Right kidney (tissue), 1 donor: ENCODE data around the gene PKD1L1.
"Not testable (repeated sequence)": the region's sequence is repeated elsewhere in the genome, so short reads cannot be mapped to it uniquely, and the experiment has no call there.

Experiments
- DNase-seq: peaks from one replicate; pipeline ENCODE4 v3.0.0-alpha.2; 2016

Gene PKD1L1

DNA sequence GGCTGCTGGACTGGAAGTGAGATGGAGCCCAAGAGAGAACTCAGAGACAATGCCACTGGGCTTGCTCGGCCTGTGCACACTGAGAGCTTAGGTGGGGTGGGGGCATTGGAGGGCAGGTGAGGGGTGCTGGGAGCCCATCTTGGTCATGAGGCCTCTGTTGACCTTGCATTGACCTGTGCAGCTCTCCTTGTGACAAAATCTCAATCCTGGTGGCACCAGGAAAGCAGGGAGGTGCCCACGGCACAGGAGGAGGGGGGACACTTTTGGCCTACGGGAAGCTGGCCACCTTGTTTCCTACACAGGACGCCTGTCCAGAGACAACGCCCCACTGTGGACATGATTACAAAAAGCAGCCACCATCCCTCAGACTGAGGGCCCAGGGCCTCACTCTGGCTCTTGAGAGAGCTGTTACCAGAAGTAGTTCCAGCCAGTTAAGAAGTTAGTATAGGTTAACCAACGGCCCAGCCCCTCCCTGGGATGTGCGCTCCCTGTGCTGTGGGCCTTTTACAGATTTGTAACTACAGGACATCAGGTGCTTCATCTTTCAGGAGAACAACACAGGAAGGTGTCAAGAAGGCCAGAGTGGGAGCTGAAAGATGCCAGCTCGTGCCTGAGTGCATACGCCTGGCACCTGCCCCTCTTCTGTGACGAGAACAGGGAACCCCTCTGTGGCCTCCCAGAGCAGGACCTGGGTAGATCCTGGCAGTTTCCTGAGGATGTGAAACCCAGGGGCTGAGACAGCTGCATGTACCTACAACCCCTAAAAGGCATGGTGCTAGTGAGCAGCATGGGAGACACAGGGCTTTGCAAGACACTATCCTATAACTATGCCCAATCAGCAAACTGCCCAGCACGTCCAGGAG is 10.3 kb downstream of the PKD1L1 start:
- DNase-seq, result no peak

DNA sequence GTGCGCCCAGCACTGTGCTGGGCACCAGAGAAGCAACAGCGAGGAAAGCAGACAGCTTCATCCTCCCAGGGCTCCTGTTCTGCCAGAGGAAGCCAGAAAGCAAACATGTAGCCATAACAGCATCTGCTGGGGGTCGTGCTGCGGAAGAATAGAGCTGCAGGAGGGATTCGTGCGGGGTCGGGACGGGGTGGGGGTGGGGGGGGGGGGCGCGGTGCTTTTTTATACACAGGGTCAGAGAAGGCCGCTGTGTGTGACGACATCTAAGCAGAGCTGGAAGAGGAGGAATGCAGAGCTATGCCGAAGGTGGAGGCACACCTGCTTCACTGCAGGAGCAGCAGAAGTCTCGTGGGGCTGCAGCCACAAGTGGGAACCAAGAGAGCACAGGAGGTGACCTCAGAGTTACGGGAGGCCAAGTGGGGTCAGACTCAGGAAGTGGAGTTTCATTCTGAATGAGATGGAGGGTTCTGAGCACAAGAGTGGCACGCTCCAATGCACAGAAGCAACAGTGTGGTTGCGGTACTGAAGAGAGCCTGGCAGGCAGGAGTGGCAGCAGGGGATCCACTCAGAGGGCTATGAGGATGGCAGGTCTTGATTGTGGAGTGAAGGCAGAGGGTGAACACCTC is 11.1 kb downstream of the PKD1L1 start:
- DNase-seq, result no peak

DNA sequence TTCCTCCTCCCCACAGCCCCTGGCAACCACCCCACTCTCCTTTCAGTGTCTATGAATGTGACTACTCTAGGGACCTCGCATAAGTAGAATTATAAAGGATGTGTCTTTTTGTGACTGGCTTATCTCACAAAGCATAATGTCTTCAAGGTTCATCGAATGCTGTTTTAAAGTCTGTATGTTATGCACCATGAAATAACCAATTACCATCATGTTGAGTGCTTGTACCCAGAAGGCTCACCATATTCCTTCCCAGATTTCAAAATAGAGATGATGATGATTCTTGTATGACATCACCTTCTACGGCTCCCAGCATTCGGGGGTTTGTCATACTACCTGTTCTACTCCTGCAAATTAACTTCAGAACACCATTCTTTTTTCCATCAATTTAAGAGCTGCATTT is 11.9 kb downstream of the PKD1L1 start:
- DNase-seq, result no peak

DNA sequence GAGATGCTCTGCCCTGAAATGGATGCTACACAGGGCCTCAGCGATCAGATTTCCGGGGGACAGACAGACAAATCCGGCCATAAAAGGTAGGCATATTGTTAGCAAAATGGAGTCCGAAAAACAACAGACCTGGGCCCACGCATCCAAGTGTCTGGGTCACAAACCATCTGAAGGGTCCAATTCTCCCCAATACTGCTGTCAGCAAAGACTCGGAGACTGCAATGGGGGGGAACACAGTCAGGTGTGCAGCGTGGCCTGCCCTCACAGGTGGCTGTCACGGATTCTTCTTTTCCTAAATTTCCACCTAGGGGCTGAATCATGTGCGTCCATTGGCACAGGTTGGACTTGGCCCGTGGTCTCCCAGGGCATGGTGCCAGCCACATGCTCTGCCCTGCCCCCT is 12.9 kb downstream of the PKD1L1 start:
- DNase-seq, result no peak

DNA sequence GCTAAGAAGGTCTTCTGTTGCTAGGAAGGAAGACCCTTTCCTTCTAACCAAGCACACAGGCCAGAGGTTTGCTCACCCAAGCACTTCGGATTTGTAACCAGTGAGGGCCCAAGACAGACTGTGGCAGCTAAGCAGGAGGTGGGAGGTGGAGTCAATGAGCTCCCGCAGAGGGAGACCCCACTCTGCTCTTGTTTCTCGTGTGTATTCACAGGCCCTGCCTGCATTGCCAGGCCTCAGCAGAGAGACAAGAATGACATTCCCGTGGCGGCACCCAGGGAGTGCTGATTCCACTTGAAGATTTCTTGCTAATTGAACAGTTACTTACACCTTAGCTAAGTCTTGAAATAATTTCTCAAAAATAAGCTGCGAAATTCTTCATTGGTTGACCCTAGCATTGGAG is 13.4 kb downstream of the PKD1L1 start:
- no peak for DNase-seq

DNA sequence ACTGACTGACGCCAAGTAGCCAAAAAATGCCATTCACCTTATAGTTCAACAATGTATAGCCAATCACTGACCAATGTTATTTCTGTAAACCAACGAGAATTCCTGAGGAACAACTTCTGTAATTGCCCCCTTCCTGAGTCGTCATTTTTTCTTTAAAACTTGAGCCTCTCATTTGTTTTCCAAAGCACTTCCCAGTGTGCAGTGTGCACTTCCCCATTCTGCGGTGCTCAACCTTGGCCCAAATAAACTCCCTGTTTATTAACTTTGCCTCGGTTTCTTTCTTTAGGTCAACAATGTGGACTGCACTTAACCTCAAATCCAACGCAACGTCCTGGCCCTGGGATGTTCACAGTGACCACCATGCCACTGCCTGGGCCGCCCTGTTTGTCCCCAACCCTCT is 15.1 kb downstream of the PKD1L1 start:
- no peak for DNase-seq

DNA sequence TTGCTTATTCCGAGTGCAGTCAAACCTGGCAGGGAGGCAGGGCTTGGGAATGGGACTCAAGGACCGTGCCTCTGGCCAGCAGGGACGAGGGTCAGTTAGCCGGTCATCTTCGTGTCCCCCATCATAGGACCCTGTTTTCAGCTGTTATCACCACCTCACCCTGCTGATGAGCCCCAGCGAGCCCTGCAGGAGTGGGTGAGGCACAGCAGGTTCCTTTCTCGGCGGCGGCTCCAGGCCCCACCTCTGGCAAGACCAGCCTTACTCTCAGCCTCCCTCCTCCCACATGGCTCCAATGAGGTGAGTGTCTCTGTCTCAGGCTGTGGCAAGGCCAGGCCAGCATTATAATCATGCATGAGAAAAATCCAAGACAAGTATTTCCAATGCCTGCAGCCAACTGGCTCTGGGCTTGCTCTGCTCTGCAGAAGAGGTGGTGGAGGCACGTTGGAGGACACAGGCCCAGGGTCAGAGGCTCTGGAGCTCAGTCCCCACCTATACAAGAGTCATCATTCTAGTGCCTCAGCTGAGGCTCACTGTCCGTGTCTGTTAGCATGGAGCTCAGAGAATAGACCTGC is 15.7 kb downstream of the PKD1L1 start:
- DNase-seq, result no peak

DNA sequence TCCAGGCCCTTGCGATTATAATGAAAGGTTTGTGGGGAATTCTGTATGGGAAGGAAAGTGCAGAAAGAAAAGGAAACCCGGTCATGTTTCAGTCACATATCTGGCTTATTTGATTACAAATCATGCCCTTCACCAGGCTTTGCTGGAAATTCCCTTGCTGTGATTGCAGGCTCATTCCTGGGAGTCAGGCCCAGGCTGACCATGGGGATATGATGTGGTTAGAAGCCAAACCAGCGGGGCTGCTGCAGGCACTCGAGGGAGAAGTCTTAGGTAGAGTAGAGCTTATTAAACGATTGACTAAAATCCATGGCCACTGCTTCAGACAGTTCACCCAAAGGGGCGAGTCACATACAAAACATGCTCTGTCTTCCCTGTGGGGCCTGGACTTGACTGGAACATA is 16.2 kb downstream of the PKD1L1 start:
- DNase-seq, result no peak

DNA sequence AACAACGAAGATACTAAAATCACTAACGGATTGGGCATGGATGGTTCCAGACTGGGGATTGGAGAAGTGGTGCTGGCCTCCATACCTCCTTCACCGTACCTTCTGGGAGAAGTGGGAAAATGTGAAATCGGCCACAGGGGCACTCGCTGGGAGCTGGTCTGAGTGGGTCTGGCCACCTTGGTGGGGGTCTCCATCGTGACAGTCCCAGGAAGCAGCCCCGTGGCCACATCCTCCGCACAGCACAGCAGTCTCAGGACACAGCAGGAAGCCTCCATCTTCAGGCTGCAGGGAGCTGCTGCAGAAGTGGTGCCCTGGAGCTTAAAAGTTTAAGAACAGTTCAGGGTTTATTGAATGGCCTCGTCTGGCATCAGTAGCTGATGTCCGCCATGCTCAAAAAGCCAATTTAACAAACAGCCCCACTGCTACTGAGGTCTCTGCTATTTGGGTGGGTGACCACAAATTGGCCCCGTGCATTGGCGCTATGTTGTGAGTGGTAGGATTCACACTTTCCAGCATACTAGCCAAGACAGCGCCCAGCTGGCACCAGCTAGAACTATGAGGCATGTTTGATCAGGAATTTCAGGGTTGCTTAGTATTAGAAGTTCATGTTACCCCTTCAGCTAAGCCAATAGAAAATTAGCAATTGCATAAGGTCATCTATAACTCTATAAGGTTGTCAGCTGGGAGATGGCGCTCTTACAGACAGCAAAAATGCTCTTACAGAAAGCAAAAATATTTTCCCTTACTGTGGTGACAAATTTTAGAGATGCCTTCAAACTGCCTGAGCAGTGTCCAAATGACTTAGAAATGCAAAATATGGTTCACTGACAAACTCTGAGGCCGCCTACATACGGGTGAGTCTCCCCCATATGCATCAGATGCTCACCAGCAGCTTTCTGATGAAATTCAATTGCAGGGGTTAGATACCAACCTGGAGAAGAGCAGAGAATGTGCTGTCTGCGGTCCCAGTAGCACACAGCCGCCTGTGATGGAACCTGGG is 17.0 kb downstream of the PKD1L1 start:
- no peak for DNase-seq

DNA sequence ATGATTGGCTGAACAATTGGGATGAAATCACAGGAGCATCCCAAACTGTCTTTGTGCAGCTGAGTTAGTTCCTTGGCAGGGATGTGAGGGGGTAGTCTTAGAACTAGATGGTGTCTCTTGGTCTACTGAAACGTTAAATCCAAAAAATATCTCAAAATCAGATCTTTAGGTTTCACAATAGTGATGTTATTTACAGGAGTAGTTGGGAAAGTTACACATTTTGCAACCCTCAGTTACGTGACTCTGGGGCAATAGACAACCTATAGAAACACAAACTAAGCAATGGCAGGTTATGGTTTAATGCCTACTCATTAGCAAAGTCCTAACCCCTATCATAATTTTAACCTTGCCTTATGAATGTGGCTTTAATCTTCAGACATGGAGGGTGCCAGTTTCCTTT is 24.0 kb downstream of the PKD1L1 start:
- DNase-seq, result no peak

DNA sequence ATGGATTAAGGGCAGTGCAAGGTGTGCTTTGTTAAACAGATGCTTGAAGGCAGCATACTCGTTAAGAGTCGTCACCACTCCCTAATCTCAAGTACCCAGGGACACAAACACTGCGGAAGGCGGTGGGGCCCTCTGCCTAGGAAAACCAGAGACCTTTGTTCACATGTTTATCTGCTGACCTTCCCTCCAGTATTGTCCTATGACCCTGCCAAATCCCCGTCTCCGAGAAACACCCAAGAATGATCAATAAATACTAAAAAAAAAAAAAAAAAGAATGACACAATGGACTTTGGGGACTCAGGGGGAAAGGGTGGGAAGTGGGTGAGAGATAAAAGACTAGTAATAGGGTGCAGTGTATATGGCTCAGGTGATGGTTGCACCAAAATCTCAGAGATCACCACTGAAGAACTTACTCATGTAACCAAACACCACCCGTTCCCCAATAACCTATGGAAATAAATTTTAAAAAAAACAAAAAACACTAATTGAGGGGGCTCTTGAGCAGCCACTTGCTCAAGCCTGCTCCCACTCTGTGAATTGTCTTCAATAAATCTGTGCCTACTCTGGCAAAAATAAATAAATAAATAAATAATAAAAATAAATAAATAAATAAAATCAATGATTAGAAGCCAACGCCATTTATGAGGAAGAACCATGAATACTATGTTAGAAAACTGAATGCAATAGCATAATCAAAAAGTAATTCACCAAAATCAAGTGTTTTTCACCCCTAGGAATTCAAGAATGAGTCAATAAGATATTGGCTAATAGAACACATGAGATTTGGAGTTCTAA is 25.0 kb downstream of the PKD1L1 start:
- DNase-seq, result not testable (repeated sequence)

DNA sequence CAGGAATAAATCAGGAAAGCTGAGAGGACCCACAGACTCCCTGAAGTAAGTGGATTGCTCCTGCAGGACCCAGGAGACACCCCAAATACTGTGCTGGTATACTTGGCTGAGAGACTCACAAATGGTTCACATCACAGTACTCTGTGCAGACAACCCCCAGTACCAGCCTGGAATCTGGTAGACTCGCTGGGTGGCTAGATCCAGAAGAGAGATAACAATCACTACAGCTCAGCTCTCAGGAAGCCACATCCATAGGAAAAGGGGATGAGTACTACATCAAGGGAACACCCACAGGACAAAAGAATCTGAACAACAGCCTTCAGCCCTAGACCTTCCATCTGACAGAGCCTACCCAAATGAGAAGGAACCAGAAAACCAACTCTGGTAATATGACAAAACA is 31.8 kb downstream of the PKD1L1 start:
- DNase-seq, result not testable (repeated sequence)

DNA sequence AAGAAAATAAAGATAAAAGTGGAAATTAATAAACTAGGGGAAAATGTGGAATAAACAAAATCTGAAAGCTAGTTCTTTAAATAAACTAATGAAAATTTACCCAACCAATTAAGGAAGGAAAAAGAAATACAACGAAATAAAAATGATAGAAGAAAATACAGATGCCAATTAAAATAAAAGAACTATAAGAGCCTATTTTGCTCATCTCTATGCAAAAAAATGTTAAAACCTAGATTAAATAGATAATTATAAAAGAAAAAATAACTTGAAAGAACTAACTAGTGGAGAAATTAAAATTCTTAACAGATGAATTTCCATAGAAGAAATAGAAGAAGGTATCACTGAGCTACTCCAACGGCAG is 32.7 kb downstream of the PKD1L1 start:
- no peak for DNase-seq

DNA sequence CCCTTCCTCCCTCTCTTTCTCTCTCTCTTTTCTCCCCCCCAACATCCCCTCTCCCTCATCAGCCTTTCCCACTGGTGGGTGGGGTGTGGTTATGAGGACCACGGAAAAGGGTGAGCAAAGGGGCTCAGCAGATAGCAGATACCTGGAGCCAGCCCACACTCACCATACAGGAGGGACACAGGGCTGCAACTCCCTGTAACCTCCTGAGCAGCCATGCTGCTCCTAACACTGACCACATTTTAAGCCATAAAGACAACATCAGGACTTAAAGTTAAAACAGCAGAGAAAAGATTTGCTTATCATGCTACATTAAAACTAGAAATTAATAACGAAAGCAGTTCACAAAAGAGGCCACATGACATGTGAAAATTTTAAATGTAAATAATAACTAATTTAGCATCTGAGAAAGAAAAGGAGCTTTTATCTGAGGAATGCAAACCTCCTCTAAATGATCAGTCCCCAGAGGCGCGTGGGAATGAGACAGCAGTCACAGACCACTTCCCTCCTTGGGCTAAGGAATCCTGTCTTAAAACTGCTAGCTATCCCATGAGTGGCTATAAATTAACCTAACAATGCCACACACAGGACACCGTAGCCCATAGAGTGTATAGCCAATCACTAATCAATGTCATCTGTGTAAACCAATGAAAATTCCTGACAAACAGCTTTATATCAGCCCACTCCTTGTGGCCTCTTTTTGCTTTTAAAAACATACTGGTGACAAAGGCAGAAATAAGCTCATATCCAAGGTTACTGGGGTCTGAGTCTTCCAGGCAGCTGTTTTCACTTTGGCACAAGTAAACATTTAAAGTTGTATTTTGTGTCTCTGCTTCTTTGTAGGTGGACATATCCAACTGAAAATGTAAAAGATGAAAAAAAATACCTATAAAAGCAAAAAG is 33.3 kb downstream of the PKD1L1 start:
- peak; percentile 30 for DNase-seq

DNA sequence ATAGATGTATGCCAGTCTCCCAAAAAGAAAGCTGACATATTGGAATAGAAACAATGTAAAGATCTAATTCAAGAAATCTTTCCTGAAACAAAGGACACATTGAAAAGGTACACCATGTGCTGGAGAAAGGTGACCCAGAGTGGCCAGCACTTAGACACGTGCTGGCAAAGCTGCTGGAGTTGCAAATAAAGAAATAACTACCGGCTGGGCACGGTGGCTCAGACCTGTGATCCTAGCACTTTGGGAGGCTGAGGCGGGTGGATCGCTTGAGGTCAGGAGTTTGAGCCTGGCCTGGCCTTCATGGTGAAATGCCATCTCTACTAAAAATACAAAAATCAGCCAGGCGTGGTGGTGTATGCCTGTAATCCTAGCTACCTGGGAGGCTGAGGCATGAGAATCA is 35.9 kb downstream of the PKD1L1 start:
- no peak for DNase-seq

DNA sequence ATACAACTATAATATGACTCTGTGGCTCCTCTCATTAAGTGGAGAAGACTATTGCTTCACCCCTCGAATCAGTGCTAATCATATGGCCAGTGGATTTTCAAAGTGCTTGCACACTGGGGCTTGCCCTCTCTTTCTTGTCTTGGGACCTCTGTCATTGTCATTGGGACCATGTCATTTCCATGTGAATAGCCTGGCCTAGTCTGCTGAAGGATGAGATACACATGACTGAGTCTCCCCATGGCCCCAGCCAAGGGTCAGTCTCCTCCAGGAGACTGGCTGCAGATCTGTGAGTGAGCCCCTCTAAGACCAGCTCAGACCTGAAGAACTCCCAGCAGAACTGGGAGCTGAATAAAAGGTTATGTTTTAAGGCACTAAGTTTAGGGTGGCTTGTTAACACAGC is 39.5 kb downstream of the PKD1L1 start:
- no peak for DNase-seq

DNA sequence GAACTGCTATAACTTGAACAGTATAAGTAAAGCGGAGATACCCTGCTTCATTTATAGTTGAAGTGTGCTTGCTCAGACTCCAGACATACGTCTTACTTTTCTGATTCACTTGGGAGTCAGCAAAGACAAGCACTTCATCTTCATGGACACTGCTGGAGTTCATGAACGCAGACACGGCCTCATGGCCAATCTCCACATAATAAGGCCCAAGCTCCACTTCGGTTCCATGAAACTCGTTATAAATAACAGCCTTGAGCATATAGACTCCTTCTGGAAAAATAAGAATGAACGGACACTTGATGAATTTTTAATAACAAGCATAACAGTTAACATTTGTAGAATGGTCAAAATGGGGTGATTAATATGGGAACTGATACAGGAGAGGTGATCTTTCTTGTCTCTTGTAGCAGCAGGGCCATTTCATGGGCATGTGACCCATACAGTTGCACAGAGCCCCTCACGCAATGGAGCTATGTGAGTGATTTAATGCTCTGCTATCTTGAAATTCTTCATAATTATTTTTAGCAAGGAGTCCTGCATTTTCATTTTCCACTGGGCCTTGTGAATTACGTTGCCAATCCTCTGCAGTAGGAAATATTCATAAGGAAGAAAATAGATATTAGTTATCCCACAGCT is 40.2 kb downstream of the PKD1L1 start:
- no peak for DNase-seq

DNA sequence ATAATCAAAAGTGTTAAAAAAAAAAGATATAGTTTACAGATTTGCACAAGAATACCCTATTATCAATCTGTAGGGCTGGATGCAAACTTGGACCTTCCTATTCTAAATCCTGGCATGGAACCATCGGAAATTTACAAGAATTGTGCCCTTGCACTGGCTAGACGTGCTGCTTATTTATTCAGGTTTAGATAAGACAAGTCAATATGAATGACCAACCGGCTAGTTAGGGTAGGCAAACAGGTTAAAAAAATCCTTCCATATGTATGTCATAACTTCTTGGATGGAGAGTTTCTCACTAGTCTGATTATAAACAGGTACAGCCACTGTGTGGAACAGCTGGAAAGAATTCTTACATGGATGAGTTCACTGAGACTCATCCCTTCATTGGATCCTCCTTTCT is 41.4 kb downstream of the PKD1L1 start:
- no peak for DNase-seq

DNA sequence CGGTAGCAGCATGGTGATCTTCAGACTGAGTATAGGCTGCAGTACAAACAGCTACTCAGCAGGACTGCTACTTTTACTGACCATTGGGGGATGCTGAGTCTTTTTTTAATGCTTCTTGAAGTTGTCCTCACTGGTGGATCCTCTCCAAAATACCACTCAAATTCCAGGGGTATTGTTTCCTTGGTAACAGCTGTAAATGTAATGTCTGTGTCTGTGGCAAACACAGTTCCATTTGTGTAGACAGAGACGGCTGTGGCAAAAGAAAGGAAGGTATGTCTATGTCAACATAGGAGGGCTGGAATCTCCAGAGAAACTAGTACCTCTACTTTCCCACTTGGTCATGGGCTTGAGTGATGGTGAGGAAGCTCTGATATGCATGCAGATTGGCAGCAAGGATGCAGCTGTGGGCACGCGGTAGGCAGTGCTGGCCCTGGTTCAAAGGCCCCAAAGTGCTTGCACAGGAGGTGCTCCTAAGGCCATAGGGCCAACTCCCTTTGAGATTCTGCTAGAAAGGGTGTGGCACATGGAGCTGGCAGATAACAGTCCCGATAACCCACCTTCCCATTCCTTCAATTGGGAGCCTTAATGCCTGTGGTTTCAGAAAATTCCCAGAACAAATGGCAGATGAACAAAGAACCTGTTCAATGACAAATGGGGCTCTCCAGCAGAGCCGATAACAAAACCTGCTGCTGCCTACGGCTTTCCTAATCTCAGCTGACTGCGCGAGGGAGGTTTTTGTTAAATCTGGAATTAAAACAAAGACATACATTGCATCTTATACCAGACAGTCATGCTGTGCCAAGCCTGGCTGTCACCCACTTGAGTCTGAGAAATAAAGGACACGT is 43.0 kb downstream of the PKD1L1 start:
- no peak for DNase-seq
